ENCODE data around the gene TUBAL3. TPM values are rescaled to one million over a fixed set of nuclear protein-coding genes. Genes with fewer than 3 reads are reported as not detected.

The TUBAL3 gene
- total RNA-seq, 1 donor from 2014 or later = not detected

GRCh38 chr10:5435328-5435727 lies 30.7 kb upstream of the TUBAL3 start:
- Mint-ChIP-seq H3K4me3 (no peak overlapping the region), H3K27ac (ENCODE audit: unreplicated experiment) (no peak overlapping the region), H3K36me3 (ENCODE audit: low read depth) (peaks cover 14% of the 10 kb centered on the region), H3K27me3 (ENCODE audit: low read depth) (no peaks in the 10 kb centered on the region), H3K4me1 (peaks cover 14% of the 10 kb centered on the region), H3K9me3 (peaks cover 5% of the 10 kb centered on the region)
- no peak for DNase-seq (ENCODE audit: low read depth, low spot score)
- TF ChIP-seq CTCF (conservative IDR thresholded peaks at IDR 0.05) = no peak

- Mint-ChIP-seq H3K9me3 (peaks cover 5% of the 10 kb centered on the region), H3K4me1 (peaks cover 14% of the 10 kb centered on the region), H3K27ac (ENCODE audit: unreplicated experiment) (no peak overlapping the region), H3K36me3 (ENCODE audit: low read depth) (peaks cover 17% of the 10 kb centered on the region), H3K27me3 (ENCODE audit: low read depth) (no peaks in the 10 kb centered on the region), H3K4me3 (no peak overlapping the region)
- DNase-seq (ENCODE audit: low read depth, low spot score) = no peak
- TF ChIP-seq CTCF (conservative IDR thresholded peaks at IDR 0.05) = peak; percentile 79
These were observed 29.6 kb upstream of the TUBAL3 start for GRCh38 chr10:5434017-5434753.

GRCh38 chr10:5433182-5433581 lies 28.6 kb upstream of the TUBAL3 start:
- Mint-ChIP-seq H3K9me3 (peaks cover 5% of the 10 kb centered on the region), H3K27me3 (ENCODE audit: low read depth) (no peaks in the 10 kb centered on the region), H3K36me3 (ENCODE audit: low read depth) (peaks cover 18% of the 10 kb centered on the region), H3K4me3 (no peak overlapping the region), H3K4me1 (peaks cover 14% of the 10 kb centered on the region), H3K27ac (ENCODE audit: unreplicated experiment) (no peak overlapping the region)
- no peak for DNase-seq (ENCODE audit: low read depth, low spot score)
- TF ChIP-seq CTCF (conservative IDR thresholded peaks at IDR 0.05) = no peak

GRCh38 chr10:5428133-5428532 lies 23.5 kb upstream of the TUBAL3 start:
- H3K4me3 Mint-ChIP-seq = no peak overlapping the region
- DNase-seq (ENCODE audit: low read depth, low spot score) = no peak

GRCh38 chr10:5424751-5425150 lies 20.1 kb upstream of the TUBAL3 start:
- Mint-ChIP-seq H3K4me1 (peaks cover 19% of the 10 kb centered on the region), H3K4me3 (peak overlapping the region; percentile 8), H3K27me3 (ENCODE audit: low read depth) (no peaks in the 10 kb centered on the region), H3K36me3 (ENCODE audit: low read depth) (peaks cover 25% of the 10 kb centered on the region), H3K27ac (ENCODE audit: unreplicated experiment) (no peak overlapping the region), H3K9me3 (peaks cover 8% of the 10 kb centered on the region)
- no peak for DNase-seq (ENCODE audit: low read depth, low spot score)
- TF ChIP-seq CTCF (conservative IDR thresholded peaks at IDR 0.05) = no peak

More at GRCh38 chr10:5428133-5428532, 23.5 kb upstream of the TUBAL3 start:
- H3K27ac Mint-ChIP-seq (ENCODE audit: unreplicated experiment) = no peak overlapping the region
- H3K4me1 Mint-ChIP-seq = peaks cover 23% of the 10 kb centered on the region
- H3K36me3 Mint-ChIP-seq (ENCODE audit: low read depth) = peaks cover 20% of the 10 kb centered on the region
- no peak for TF ChIP-seq CTCF (conservative IDR thresholded peaks at IDR 0.05)
- peaks cover 5% of the 10 kb centered on the region for H3K9me3 Mint-ChIP-seq
- H3K27me3 Mint-ChIP-seq (ENCODE audit: low read depth) = no peaks in the 10 kb centered on the region
